ENCODE measurements around the gene CHGA. TPM values are rescaled to one million over a fixed set of nuclear protein-coding genes. Genes with fewer than 3 reads are reported as not detected.

Gene CHGA
- polyA plus RNA-seq, 2 of the 4 experiments (the other 2 are of a cell fraction): 0.32 to 0.70 TPM

GRCh38 chr14:92884410-92884809, 38.5 kb upstream of the CHGA start:
- ChIA-PET CTCF (interaction anchor here (0.6 to 1.1 kb wide), 2 partner anchors 255 to 794 kb away, joined by 3 read pairs; no protein-coding TSS in a partner anchor), POLR2A (no interaction called here)
- Histone ChIP-seq H3K4me3 (no peak overlapping the region), H3K27ac (no peak overlapping the region), H3K9me3 (0 out of 3 replicates have a peak, but pooled peaks cover 4% of the 10 kb centered on the region), H3K4me1 (no peaks in the 10 kb centered on the region), H3K4me2 (no peak overlapping the region)
- DNase-seq (ENCODE audit: low read depth in 1 of 2, low spot score in 1 of 2) (no peak), ATAC-seq (no peak), FAIRE-seq (no peak)
- 24% methylated on average over 3 of the region's 3 CpGs for WGBS (ENCODE audit: missing lambda C conversion rate)
- TF ChIP-seq RARB (CRISPR knock-in tag; IDR thresholded peaks at IDR 0.05) (no peak), HOXA7 (CRISPR knock-in tag; IDR thresholded peaks at IDR 0.05) (no peak), MAFK (IDR thresholded peaks at IDR 0.05; ENCODE audit: partially characterized antibody) (peak; percentile 19)

- 0 out of 3 replicates have a peak, but pooled peaks cover 4% of the 10 kb centered on the region for H3K9me3 ChIP-seq
- CTCF ChIA-PET: no interaction called here
- POLR2A ChIA-PET: no interaction called here
- FAIRE-seq: no peak
- H3K27ac ChIP-seq: no peak overlapping the region
- H3K4me1 ChIP-seq: no peaks in the 10 kb centered on the region
- DNase-seq (ENCODE audit: low read depth in 1 of 2, low spot score in 1 of 2): no peak
- WGBS (ENCODE audit: missing lambda C conversion rate): 10% methylated on average over 7 of the region's 8 CpGs
- TF ChIP-seq POLR2AphosphoS2 (conservative IDR thresholded peaks at IDR 0.05; ENCODE audit: low read length) (no peak), TFCP2L1 (CRISPR knock-in tag; IDR thresholded peaks at IDR 0.05) (no peak), E2F6 (IDR thresholded peaks at IDR 0.05; ENCODE audit: borderline replicate concordance, low read depth) (no peak), CHD4 (IDR thresholded peaks at IDR 0.05; ENCODE audit: borderline replicate concordance) (no peak), PHF8 (IDR thresholded peaks at IDR 0.05; ENCODE audit: borderline replicate concordance, low read depth) (no peak), FOSB (CRISPR knock-in tag; IDR thresholded peaks at IDR 0.05) (no peak), NFE2L2 (conservative IDR thresholded peaks at IDR 0.05; ENCODE audit: low read length) (no peak), CBX8 (IDR thresholded peaks at IDR 0.05) (no peak), JUNB (IDR thresholded peaks at IDR 0.05) (no peak), HOXB5 (CRISPR knock-in tag; IDR thresholded peaks at IDR 0.05) (no peak), EHF (CRISPR knock-in tag; IDR thresholded peaks at IDR 0.05) (no peak), RFX5 (IDR thresholded peaks at IDR 0.05) (no peak), USF2 (IDR thresholded peaks at IDR 0.05) (no peak), EP300 (IDR thresholded peaks at IDR 0.05) (no peak)
- ATAC-seq: no peak
- H3K4me2 ChIP-seq: no peak overlapping the region
- no peak overlapping the region for H3K4me3 ChIP-seq
Observed at GRCh38 chr14:92885279-92886061, 37.5 kb upstream of the CHGA start.

- no peak overlapping the region for H3K27ac ChIP-seq
- no peak overlapping the region for H3K4me2 ChIP-seq
- no peaks in the 10 kb centered on the region for H3K4me1 ChIP-seq
- H3K4me3 ChIP-seq: no peak overlapping the region
- 11% methylated on average over 10 of the region's 11 CpGs for WGBS (ENCODE audit: missing lambda C conversion rate)
- 0 out of 3 replicates have a peak, but pooled peaks cover 4% of the 10 kb centered on the region for H3K9me3 ChIP-seq
- no peak for ATAC-seq
- no peak for FAIRE-seq
- ChIA-PET CTCF (no interaction called here), POLR2A (no interaction called here)
- no peak for DNase-seq (ENCODE audit: low read depth in 1 of 2, low spot score in 1 of 2)
- TF ChIP-seq PHF8 (IDR thresholded peaks at IDR 0.05; ENCODE audit: borderline replicate concordance, low read depth) (no peak), CHD4 (IDR thresholded peaks at IDR 0.05; ENCODE audit: borderline replicate concordance) (no peak), ELK1 (IDR thresholded peaks at IDR 0.05; ENCODE audit: low read depth, low read length) (no peak), MAZ (IDR thresholded peaks at IDR 0.05; ENCODE audit: borderline replicate concordance, low read depth, low read length) (no peak), ATOH8 (CRISPR knock-in tag; IDR thresholded peaks at IDR 0.05; ENCODE audit: low read depth) (no peak), TP53 (CRISPR knock-in tag; IDR thresholded peaks at IDR 0.05) (no peak), FOSB (CRISPR knock-in tag; IDR thresholded peaks at IDR 0.05) (no peak), BHLHE40 (IDR thresholded peaks at IDR 0.05; ENCODE audit: low read depth, low read length) (no peak), HES2 (IDR thresholded peaks at IDR 0.05) (no peak)
Observed at GRCh38 chr14:92886337-92886736, 36.6 kb upstream of the CHGA start.
